ENCODE results near the gene TNC.

- no peak for TF ChIP-seq POLR2A (IDR thresholded peaks at IDR 0.05; ENCODE audit: low read depth, low read length)
- no peak for TF ChIP-seq EP300 (IDR thresholded peaks at IDR 0.05; ENCODE audit: borderline replicate concordance in 1 of 2, control insufficient read depth in 1 of 2, low read depth in 2 of 2, low read length in 2 of 2)
- TF ChIP-seq MXI1 (IDR thresholded peaks at IDR 0.05; ENCODE audit: low read depth, low read length), result no peak
- TF ChIP-seq, protein P1, sequence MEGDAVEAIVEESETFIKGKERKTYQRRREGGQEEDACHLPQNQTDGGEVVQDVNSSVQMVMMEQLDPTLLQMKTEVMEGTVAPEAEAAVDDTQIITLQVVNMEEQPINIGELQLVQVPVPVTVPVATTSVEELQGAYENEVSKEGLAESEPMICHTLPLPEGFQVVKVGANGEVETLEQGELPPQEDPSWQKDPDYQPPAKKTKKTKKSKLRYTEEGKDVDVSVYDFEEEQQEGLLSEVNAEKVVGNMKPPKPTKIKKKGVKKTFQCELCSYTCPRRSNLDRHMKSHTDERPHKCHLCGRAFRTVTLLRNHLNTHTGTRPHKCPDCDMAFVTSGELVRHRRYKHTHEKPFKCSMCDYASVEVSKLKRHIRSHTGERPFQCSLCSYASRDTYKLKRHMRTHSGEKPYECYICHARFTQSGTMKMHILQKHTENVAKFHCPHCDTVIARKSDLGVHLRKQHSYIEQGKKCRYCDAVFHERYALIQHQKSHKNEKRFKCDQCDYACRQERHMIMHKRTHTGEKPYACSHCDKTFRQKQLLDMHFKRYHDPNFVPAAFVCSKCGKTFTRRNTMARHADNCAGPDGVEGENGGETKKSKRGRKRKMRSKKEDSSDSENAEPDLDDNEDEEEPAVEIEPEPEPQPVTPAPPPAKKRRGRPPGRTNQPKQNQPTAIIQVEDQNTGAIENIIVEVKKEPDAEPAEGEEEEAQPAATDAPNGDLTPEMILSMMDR (IDR thresholded peaks at IDR 0.05 in 2 of 3, conservative IDR thresholded peaks at IDR 0.05 in 1 of 3; ENCODE audit: control insufficient read depth in 2 of 3, extremely low read depth in 1 of 3, insufficient read depth in 1 of 3, low read depth in 3 of 3, low read length in 3 of 3), result no peak
Observed at GRCh38 chr9:115085773-115086377, 32.1 kb downstream of the TNC start.
